Measurements from ENCODE around the gene BTBD2.

- TF ChIP-seq CTCF (conservative IDR thresholded peaks at IDR 0.05) (no peak), EZH2 (IDR thresholded peaks at IDR 0.05; ENCODE audit: low read depth) (no peak)
Measured at GRCh38 chr19:2045501-2046045, 30.1 kb upstream of the BTBD2 start.
